Neuronal stem cell (in vitro differentiated cells): ENCODE results near the gene GASK1A.

Source experiments
- DNase-seq: peaks from one replicate; pipeline ENCODE4 v3.0.0-alpha.2; 2013; ENCODE audit warnings: low spot score
- H2AFZ ChIP-seq: one replicate; pipeline ENCODE4 v1.6.1; 2013; ENCODE audit warnings: mild to moderate bottlenecking, low read length, inconsistent platforms
- H2AK5ac ChIP-seq: 2 replicates; pipeline ENCODE4 v1.6.1; 2013; ENCODE audit warnings: low read depth, mild to moderate bottlenecking, inconsistent platforms, low read length, moderate library complexity, mixed read lengths
- H2BK120ac ChIP-seq: 2 replicates; pipeline ENCODE4 v1.6.1; 2013; ENCODE audit warnings: low read depth, mild to moderate bottlenecking, inconsistent platforms, low read length, moderate library complexity, mixed read lengths
- H2BK12ac ChIP-seq: one replicate; pipeline ENCODE4 v1.6.1; 2013; ENCODE audit warnings: low read length, inconsistent platforms
- H2BK15ac ChIP-seq: 2 replicates; pipeline ENCODE4 v1.6.1; 2013; ENCODE audit warnings: mild to moderate bottlenecking, low read length, inconsistent platforms, mixed read lengths
- H2BK5ac ChIP-seq: one replicate; pipeline ENCODE4 v1.6.1; 2013; ENCODE audit warnings: inconsistent platforms, mild to moderate bottlenecking, low read length, moderate library complexity
- H3K14ac ChIP-seq: one replicate; pipeline ENCODE4 v1.6.1; 2013; ENCODE audit warnings: low read length, inconsistent platforms
- H3K18ac ChIP-seq: 2 replicates; pipeline ENCODE4 v1.6.1; 2013; ENCODE audit warnings: low read length, inconsistent platforms
- H3K23ac ChIP-seq: 2 replicates; pipeline ENCODE4 v1.6.1; 2013; ENCODE audit warnings: low read depth, mild to moderate bottlenecking, mixed read lengths, low read length, inconsistent platforms; ENCODE audit not compliant: poor library complexity
- H3K27ac ChIP-seq: replicated peaks from 3 replicates; pipeline ENCODE4 v1.5.1; 2013; ENCODE audit warnings: low read length, inconsistent platforms
- H3K27me3 ChIP-seq, 3 experiments: 2 replicates each; pipeline ENCODE4 v1.6.1; 2013; ENCODE audit warnings: low read length in 3 of 3, mild to moderate bottlenecking in 2 of 3, inconsistent platforms in 1 of 3, low read depth in 1 of 3, mixed read lengths in 1 of 3, moderate library complexity in 1 of 3; ENCODE audit not compliant: control insufficient read depth in 3 of 3, insufficient read depth in 3 of 3
- H3K36me3 ChIP-seq, 2 donors: replicated peaks in 1 of 2; 2 replicates each; pipeline ENCODE4 v1.6.1; 2013; ENCODE audit warnings: low read length in 2 of 2; ENCODE audit not compliant: control insufficient read depth in 2 of 2, insufficient read depth in 2 of 2
- H3K4ac ChIP-seq: 2 replicates; pipeline ENCODE4 v1.6.1; 2013; ENCODE audit warnings: inconsistent platforms, mild to moderate bottlenecking, low read length, moderate library complexity
- H3K4me1 ChIP-seq, 2 donors: 1 replicate in 1 of 2; 2 replicates in 1 of 2; pipeline ENCODE4 v1.6.1; 2013; ENCODE audit warnings: low read length in 2 of 2, low read depth in 1 of 2; ENCODE audit not compliant: control insufficient read depth in 2 of 2, insufficient read depth in 1 of 2
- H3K4me2 ChIP-seq: one replicate; pipeline ENCODE4 v1.6.1; 2013; ENCODE audit warnings: mild to moderate bottlenecking, low read length, inconsistent platforms; ENCODE audit not compliant: insufficient read depth, poor library complexity, severe bottlenecking
- H3K4me3 ChIP-seq, 2 donors: 2 replicates each; pipeline ENCODE4 v1.5.1; 2013; ENCODE audit warnings: low read length in 2 of 2, mild to moderate bottlenecking in 2 of 2, inconsistent platforms in 1 of 2, moderate library complexity in 1 of 2
- H3K79me1 ChIP-seq: one replicate; pipeline ENCODE4 v1.6.1; 2013; ENCODE audit warnings: low read depth, mild to moderate bottlenecking, inconsistent platforms, low read length, moderate library complexity
- H3K9ac ChIP-seq: one replicate; pipeline ENCODE4 v1.6.1; 2013; ENCODE audit warnings: mild to moderate bottlenecking, low read depth, low read length, inconsistent platforms; ENCODE audit not compliant: poor library complexity
- H3K9me3 ChIP-seq, 2 donors: replicated peaks in 1 of 2; 2 replicates each; pipeline versions ENCODE3 to v1.6.1; 2013; ENCODE audit warnings: low read length in 2 of 2, mild to moderate bottlenecking in 2 of 2, inconsistent platforms in 1 of 2, low read depth in 1 of 2, mixed read lengths in 1 of 2, moderate library complexity in 1 of 2; ENCODE audit not compliant: control insufficient read depth in 2 of 2, insufficient read depth in 1 of 2
- H4K8ac ChIP-seq: one replicate; pipeline ENCODE4 v1.6.1; 2013; ENCODE audit warnings: low read depth, mild to moderate bottlenecking, inconsistent platforms, low read length, moderate library complexity
- H4K91ac ChIP-seq: one replicate; pipeline ENCODE4 v1.6.1; 2013; ENCODE audit warnings: low read length, low read depth, mild to moderate bottlenecking, inconsistent platforms; ENCODE audit not compliant: poor library complexity
- WGBS, 2 donors: extraction: QIAGEN DNeasy Blood & Tissue Kit; methylation state at CpG; one replicate each; pipeline ENCODE4 v1.1.7; 2013; ENCODE audit warnings: missing lambda C conversion rate in 2 of 2, mixed read lengths in 1 of 2; ENCODE audit not compliant: insufficient read length in 2 of 2, insufficient replicate concordance in 1 of 2; ENCODE audit errors: extremely low coverage in 2 of 2; 5-methylcytosine and 5-hydroxymethylcytosine counted together

Gene GASK1A

GRCh38 chr3:43031889-43032545, 52.9 kb downstream of the GASK1A start:
- no peak for DNase-seq
- no peak overlapping the region for H3K9ac ChIP-seq
- no peak overlapping the region for H3K23ac ChIP-seq
- H4K8ac ChIP-seq: no peak overlapping the region
- WGBS, 2 donors: no CpG with 5 or more reads among the region's 16 CpGs
- peak overlapping the region; percentile 49 for H2AK5ac ChIP-seq
- no peak overlapping the region for H2BK15ac ChIP-seq
- no peak overlapping the region for H3K4ac ChIP-seq
- no peak overlapping the region for H3K4me2 ChIP-seq
- no peak overlapping the region for H3K4me3 ChIP-seq
- no peak overlapping the region for H3K27ac ChIP-seq
- H3K36me3 ChIP-seq: no peaks in the 10 kb centered on the region
- H2AFZ ChIP-seq: no peak overlapping the region
- H3K79me1 ChIP-seq: peaks cover 2% of the 10 kb centered on the region
- no peak overlapping the region for H3K18ac ChIP-seq
- H2BK120ac ChIP-seq: peak overlapping the region; percentile 51
- no peak overlapping the region for H4K91ac ChIP-seq
- H2BK5ac ChIP-seq: no peak overlapping the region
- H3K27me3 ChIP-seq: peaks cover 0 to 19% (median 2%) of the 10 kb centered on the region in 3 experiments
- peak overlapping the region; percentile 66 for H3K14ac ChIP-seq
- no peaks in the 10 kb centered on the region for H3K4me1 ChIP-seq
- no peaks in the 10 kb centered on the region for H3K9me3 ChIP-seq
- H2BK12ac ChIP-seq: no peak overlapping the region

DNA sequence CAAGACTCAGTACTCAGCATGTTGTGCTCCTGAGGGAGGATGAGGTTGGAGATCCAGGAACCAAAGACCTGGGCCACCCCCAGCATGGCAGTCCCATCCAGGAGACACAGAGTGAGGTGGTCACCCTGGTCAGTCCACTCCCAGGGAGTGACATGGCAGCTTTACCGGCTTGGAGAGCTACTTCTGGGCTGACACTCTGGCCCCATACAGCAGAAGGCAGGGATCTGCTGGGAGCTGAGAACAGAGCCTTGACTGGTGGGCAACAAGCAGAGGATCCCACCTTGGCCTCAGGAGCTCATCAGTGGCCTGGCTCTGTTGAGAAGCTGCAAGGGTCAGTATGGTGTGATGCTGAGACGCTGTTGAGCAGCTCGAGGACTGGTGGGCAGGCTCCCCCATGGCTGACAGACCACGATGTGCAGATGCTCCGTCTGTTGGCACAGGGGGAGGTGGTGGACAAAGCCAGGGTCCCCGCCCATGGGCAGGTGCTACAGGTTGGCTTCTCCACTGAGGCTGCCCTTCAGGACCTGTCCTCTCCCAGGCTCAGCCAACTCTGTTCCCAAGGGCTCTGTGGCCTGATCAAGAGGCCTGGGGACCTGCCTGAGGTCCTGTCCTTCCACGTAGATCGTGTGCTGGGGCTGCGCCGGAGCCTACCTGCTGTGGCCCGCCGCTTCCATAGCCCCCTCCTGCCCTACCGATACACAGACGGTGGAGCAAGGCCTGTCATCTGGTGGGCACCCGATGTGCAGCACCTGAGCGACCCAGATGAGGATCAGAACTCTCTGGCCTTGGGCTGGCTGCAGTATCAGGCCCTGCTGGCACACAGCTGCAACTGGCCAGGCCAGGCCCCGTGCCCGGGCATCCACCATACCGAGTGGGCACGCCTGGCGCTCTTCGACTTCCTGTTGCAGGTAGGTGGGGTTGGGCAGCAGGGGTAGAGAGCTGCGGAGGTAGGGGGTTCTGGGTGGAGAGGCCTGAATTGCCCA, 53.8 kb downstream of the GASK1A start:
- no peak overlapping the region for H2BK15ac ChIP-seq
- H3K9me3 ChIP-seq: no peaks in the 10 kb centered on the region
- no peak overlapping the region for H3K27ac ChIP-seq
- H3K36me3 ChIP-seq: no peaks in the 10 kb centered on the region
- no peaks in the 10 kb centered on the region for H3K4me1 ChIP-seq
- H2AFZ ChIP-seq: no peak overlapping the region
- peak overlapping the region; percentile 4 for H2BK12ac ChIP-seq
- no peak overlapping the region for H2AK5ac ChIP-seq
- H2BK120ac ChIP-seq: peak overlapping the region; percentile 51
- WGBS, 2 donors: no CpG with 5 or more reads among the region's 23 CpGs
- H3K27me3 ChIP-seq: peaks cover 0 to 20% (median 2%) of the 10 kb centered on the region in 3 experiments
- peak overlapping the region; percentile 2 for H2BK5ac ChIP-seq
- H3K79me1 ChIP-seq: peaks cover 2% of the 10 kb centered on the region
- no peak overlapping the region for H3K23ac ChIP-seq
- H3K14ac ChIP-seq: no peak overlapping the region
- H3K4me3 ChIP-seq: no peak overlapping the region
- H3K4ac ChIP-seq: no peak overlapping the region
- no peak for DNase-seq
- H4K91ac ChIP-seq: peak overlapping the region; percentile 69
- H3K18ac ChIP-seq: peak overlapping the region; percentile 22
- peak overlapping the region; percentile 33 for H3K9ac ChIP-seq
- H3K4me2 ChIP-seq: no peak overlapping the region
- H4K8ac ChIP-seq: no peak overlapping the region

DNA sequence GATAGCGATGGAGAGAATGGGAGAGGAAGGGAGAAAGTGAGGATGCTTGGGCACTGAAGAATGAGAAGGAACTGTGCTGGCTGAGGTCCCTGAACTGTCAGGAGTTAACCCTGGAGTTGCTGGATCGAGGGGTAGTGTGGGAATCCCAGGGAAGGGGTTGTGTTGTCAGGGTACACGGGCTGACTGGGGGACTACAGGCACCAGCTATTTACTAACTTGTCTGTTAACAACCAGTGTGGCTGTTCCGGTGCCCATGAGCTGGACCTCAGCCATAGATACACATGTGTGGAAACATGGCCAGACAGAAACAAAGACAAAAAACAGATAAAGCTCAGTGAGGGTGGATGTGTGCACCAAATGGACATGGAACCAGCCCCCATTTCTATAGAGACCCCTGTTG, 55.1 kb downstream of the GASK1A start:
- Histone ChIP-seq H2AFZ (no peak overlapping the region), H4K91ac (no peak overlapping the region), H3K27me3 (peaks cover 0 to 20% (median 2%) of the 10 kb centered on the region in 3 experiments), H3K9me3 (no peaks in the 10 kb centered on the region), H2BK120ac (no peak overlapping the region), H3K36me3 (no peaks in the 10 kb centered on the region), H2BK15ac (no peak overlapping the region), H2AK5ac (no peak overlapping the region), H3K27ac (no peak overlapping the region), H3K9ac (no peak overlapping the region), H3K14ac (no peak overlapping the region), H3K79me1 (peaks cover 2% of the 10 kb centered on the region), H3K4me3 (peak overlapping the region in 1 of 2 donors; percentile 19), H2BK5ac (no peak overlapping the region), H4K8ac (no peak overlapping the region), H3K23ac (no peak overlapping the region), H3K4ac (no peak overlapping the region), H2BK12ac (no peak overlapping the region), H3K18ac (no peak overlapping the region), H3K4me1 (no peaks in the 10 kb centered on the region), H3K4me2 (no peak overlapping the region)
- DNase-seq: no peak
- WGBS, 2 donors: 100% methylated on average over 1 of the region's 4 CpGs; no CpG with 5 or more reads in 1 of the 2 donors

GRCh38 chr3:43034911-43035310, 55.8 kb downstream of the GASK1A start:
- no CpG with 5 or more reads among the region's 4 CpGs for WGBS, 2 donors
- Histone ChIP-seq H3K4me3 (no peak overlapping the region), H3K36me3 (no peaks in the 10 kb centered on the region), H3K9me3 (no peaks in the 10 kb centered on the region), H2BK15ac (no peak overlapping the region), H2AK5ac (no peak overlapping the region), H3K14ac (no peak overlapping the region), H3K27me3 (peaks cover 0 to 20% (median 2%) of the 10 kb centered on the region in 3 experiments), H3K27ac (no peak overlapping the region), H3K4ac (no peak overlapping the region), H3K4me1 (no peaks in the 10 kb centered on the region), H4K8ac (no peak overlapping the region), H2BK5ac (no peak overlapping the region), H2BK120ac (no peak overlapping the region), H3K4me2 (no peak overlapping the region), H3K9ac (no peak overlapping the region), H2AFZ (no peak overlapping the region), H3K23ac (no peak overlapping the region), H4K91ac (no peak overlapping the region), H2BK12ac (no peak overlapping the region), H3K18ac (no peak overlapping the region), H3K79me1 (no peaks in the 10 kb centered on the region)
- DNase-seq: no peak
